ENCODE data around the gene STARD7.

The STARD7 gene

GRCh38 chr2:96186562-96186961, 22.1 kb downstream of the STARD7 start:
- DNase-seq (ENCODE audit: low read depth, low spot score) = no peak
- TF ChIP-seq CTCF (IDR thresholded peaks at IDR 0.05; ENCODE audit: low read depth, low read length) = no peak
- in situ Hi-C loops (cut with HindIII; ENCODE audit: low sequenced_read_pairs) = no loop called here
- no peak overlapping the region for H3K4me3 ChIP-seq (ENCODE audit: low read depth, low read length)

- in situ Hi-C loops (cut with HindIII; ENCODE audit: low sequenced_read_pairs) = no loop called here
- H3K4me3 ChIP-seq (ENCODE audit: low read depth, low read length) = no peak overlapping the region
- no peak for DNase-seq (ENCODE audit: low read depth, low spot score)
- no peak for TF ChIP-seq CTCF (IDR thresholded peaks at IDR 0.05; ENCODE audit: low read depth, low read length)
Measured at GRCh38 chr2:96185516-96185915, 23.1 kb downstream of the STARD7 start.

GRCh38 chr2:96184989-96185388, 23.6 kb downstream of the STARD7 start:
- TF ChIP-seq CTCF (IDR thresholded peaks at IDR 0.05; ENCODE audit: low read depth, low read length) = no peak
- no peak overlapping the region for H3K4me3 ChIP-seq (ENCODE audit: low read depth, low read length)
- no peak for DNase-seq (ENCODE audit: low read depth, low spot score)
- in situ Hi-C loops (cut with HindIII; ENCODE audit: low sequenced_read_pairs) = no loop called here

GRCh38 chr2:96184188-96184587, 24.4 kb downstream of the STARD7 start:
- H3K4me3 ChIP-seq (ENCODE audit: low read depth, low read length) = no peak overlapping the region
- TF ChIP-seq CTCF (IDR thresholded peaks at IDR 0.05; ENCODE audit: low read depth, low read length) = no peak
- DNase-seq (ENCODE audit: low read depth, low spot score) = no peak
- in situ Hi-C loops (cut with HindIII; ENCODE audit: low sequenced_read_pairs) = no loop called here

GRCh38 chr2:96181529-96181928, 27.1 kb downstream of the STARD7 start:
- in situ Hi-C loops (cut with HindIII; ENCODE audit: low sequenced_read_pairs) = no loop called here
- TF ChIP-seq CTCF (IDR thresholded peaks at IDR 0.05; ENCODE audit: low read depth, low read length) = no peak

GRCh38 chr2:96180521-96180920, 28.1 kb downstream of the STARD7 start:
- no peak for DNase-seq (ENCODE audit: low read depth, low spot score)
- in situ Hi-C loops (cut with HindIII; ENCODE audit: low sequenced_read_pairs) = no loop called here
- no peak overlapping the region for H3K4me3 ChIP-seq (ENCODE audit: low read depth, low read length)
- no peak for TF ChIP-seq CTCF (IDR thresholded peaks at IDR 0.05; ENCODE audit: low read depth, low read length)

More at GRCh38 chr2:96181529-96181928, 27.1 kb downstream of the STARD7 start:
- no peak for DNase-seq (ENCODE audit: low read depth, low spot score)
- H3K4me3 ChIP-seq (ENCODE audit: low read depth, low read length) = no peak overlapping the region

- DNase-seq (ENCODE audit: low read depth, low spot score) = no peak
- TF ChIP-seq CTCF (IDR thresholded peaks at IDR 0.05; ENCODE audit: low read depth, low read length) = no peak
- in situ Hi-C loops (cut with HindIII; ENCODE audit: low sequenced_read_pairs) = no loop called here
- H3K4me3 ChIP-seq (ENCODE audit: low read depth, low read length) = no peak overlapping the region
Measured at GRCh38 chr2:96180002-96180401, 28.6 kb downstream of the STARD7 start.

Measured in astrocyte of the spinal cord (primary cell).